Spleen (tissue), 7 donors: Measurements from ENCODE around the gene ZBTB4.

Source experiments
- POLR2AphosphoS5 ChIP-seq, 3 donors: sonication (generic); formaldehyde crosslinking; IDR thresholded peaks; one replicate each; pipeline ENCODE4 v1.5.1; 2017; ENCODE audit warnings: antibody characterized with exemption in 3 of 3
- TF ChIP-seq, protein P1 (sequence below), 11 experiments: fragments of 200-600 bp in 7 of 11; fragments of 450-650 bp in 4 of 11; sonication (generic) in 4 of 11; IDR thresholded peaks in 8 of 11; conservative IDR thresholded peaks in 3 of 11; 1 replicate in 7 of 11; 2 replicates in 4 of 11; pipeline versions ENCODE4 v1.4.0 to v1.8.0; 2016 to 2021; ENCODE audit warnings: antibody characterized with exemption in 11 of 11, inconsistent platforms in 4 of 11, mild to moderate bottlenecking in 1 of 11
- donor health status: DM: no; HTN: no; CAD: no; lungs with moderate emphysema.
- donor health status: DM: no; HTN: no; CAD: no.
- donor health status: DM: no; HTN: no; CAD: no.

DNA sequence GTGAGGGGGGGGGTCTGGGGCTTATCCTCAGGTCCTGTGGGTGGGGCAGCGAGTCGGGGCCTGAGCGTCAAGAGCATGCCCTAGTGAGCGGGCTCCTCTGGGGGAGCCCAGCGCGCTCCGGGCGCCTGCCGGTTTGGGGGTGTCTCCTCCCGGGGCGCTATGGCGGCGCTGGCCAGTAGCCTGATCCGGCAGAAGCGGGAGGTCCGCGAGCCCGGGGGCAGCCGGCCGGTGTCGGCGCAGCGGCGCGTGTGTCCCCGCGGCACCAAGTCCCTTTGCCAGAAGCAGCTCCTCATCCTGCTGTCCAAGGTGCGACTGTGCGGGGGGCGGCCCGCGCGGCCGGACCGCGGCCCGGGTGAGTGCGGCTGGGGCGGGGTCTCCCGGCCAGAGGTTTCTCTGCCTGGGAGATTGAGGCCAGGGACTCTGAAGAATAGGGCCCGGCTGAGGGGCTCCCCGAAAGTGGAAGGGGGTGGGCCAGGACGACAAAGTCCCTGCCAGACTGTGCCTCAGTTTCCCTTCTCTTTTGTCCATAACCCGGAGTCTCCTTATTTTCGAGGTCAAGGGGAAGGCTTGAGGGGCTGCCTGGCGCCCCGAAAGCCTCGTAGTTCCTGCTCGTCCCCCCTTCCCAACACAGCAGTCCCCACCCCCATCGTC is 39.8 kb downstream of the ZBTB4 start, which contains the start of gene FGF11:
- peak in 2 of 3 donors; percentile 20 to 42 for TF ChIP-seq POLR2AphosphoS5 (IDR thresholded peaks at IDR 0.05)
- TF ChIP-seq, protein P1, sequence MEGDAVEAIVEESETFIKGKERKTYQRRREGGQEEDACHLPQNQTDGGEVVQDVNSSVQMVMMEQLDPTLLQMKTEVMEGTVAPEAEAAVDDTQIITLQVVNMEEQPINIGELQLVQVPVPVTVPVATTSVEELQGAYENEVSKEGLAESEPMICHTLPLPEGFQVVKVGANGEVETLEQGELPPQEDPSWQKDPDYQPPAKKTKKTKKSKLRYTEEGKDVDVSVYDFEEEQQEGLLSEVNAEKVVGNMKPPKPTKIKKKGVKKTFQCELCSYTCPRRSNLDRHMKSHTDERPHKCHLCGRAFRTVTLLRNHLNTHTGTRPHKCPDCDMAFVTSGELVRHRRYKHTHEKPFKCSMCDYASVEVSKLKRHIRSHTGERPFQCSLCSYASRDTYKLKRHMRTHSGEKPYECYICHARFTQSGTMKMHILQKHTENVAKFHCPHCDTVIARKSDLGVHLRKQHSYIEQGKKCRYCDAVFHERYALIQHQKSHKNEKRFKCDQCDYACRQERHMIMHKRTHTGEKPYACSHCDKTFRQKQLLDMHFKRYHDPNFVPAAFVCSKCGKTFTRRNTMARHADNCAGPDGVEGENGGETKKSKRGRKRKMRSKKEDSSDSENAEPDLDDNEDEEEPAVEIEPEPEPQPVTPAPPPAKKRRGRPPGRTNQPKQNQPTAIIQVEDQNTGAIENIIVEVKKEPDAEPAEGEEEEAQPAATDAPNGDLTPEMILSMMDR (IDR thresholded peaks at IDR 0.05 in 8 of 11, conservative IDR thresholded peaks at IDR 0.05 in 3 of 11), result no peak
